Measurements from ENCODE around the gene HES4. TPM values are rescaled to one million over a fixed set of nuclear protein-coding genes. Genes with fewer than 3 reads are reported as not detected.

Gene HES4
- total and polyA plus RNA-seq, 10 of the 15 experiments (the other 5 are each of a cell fraction or from before 2014, with no cell fraction given), result 0.44 to 1.7 (median 0.85) TPM; not detected in 5

- H3K9ac ChIP-seq (ENCODE audit: control insufficient read depth, insufficient read depth, low read length), result no peak overlapping the region
- no peaks in the 10 kb centered on the region for H3K9me3 ChIP-seq (replicated peaks; ENCODE audit: control insufficient read depth, insufficient read depth, low read length)
- ChIA-PET SMC1A (ENCODE audit: uncharacterized antibody, unreplicated experiment) (no interaction called here), CTCF (no interaction called here), RAD21 (ENCODE audit: unreplicated experiment) (no interaction called here), POLR2A (interaction anchor here (0.6 kb wide), 3 partner anchors 29 to 877 kb away, joined by 3 to 5 read pairs (median 4); no protein-coding TSS in a partner anchor)
- no peak overlapping the region for H3K27ac ChIP-seq (ENCODE audit: control insufficient read depth, insufficient read depth)
- no peak overlapping the region for H2AFZ ChIP-seq (ENCODE audit: control insufficient read depth, low read depth, low read length)
- intact Hi-C loops (cut with micrococcal nuclease; ENCODE audit: unreplicated experiment), result no loop called here
- no peaks in the 10 kb centered on the region for H4K20me1 ChIP-seq (ENCODE audit: control insufficient read depth, insufficient read depth)
- BruUV-seq (replicated peaks), result no TSS peak
- no peaks in the 10 kb centered on the region for H3K27me3 ChIP-seq (replicated peaks in 1 of 2; ENCODE audit: control insufficient read depth in 2 of 2, insufficient read depth in 2 of 2, low read length in 1 of 2)
- peaks cover 48% of the 10 kb centered on the region for H3K4me1 ChIP-seq (ENCODE audit: control insufficient read depth, insufficient read depth, low read length)
- in situ Hi-C loops (cut with MboI), result no loop called here
- no peaks in the 10 kb centered on the region for H3K79me2 ChIP-seq (ENCODE audit: control insufficient read depth, insufficient read depth, low read length)
- ATAC-seq (no peak), DNase-seq (ENCODE audit: low read depth, low spot score) (no peak), FAIRE-seq (no peak)
- H3K36me3 ChIP-seq (ENCODE audit: control insufficient read depth in 2 of 2, insufficient read depth in 2 of 2, low read length in 1 of 2), result no peaks in the 10 kb centered on the region; a peak in 2 of 4 replicates
- 85% methylated on average over 19 of the region's 19 CpGs for WGBS (ENCODE audit: insufficient coverage, insufficient replicate concordance, low lambda C conversion rate, missing lambda C conversion rate)
- TF ChIP-seq BCLAF1 (IDR thresholded peaks at IDR 0.05), result no peak
- 0 out of 2 replicates have a peak, but pooled peaks have one; percentile 13 for TF ChIP-seq NR2F1 (conservative IDR thresholded peaks at IDR 0.05)
- no peak for TF ChIP-seq EP300 (IDR thresholded peaks at IDR 0.05; ENCODE audit: borderline replicate concordance in 1 of 2, control insufficient read depth in 1 of 2, low read depth in 2 of 2, low read length in 2 of 2)
- no peak for TF ChIP-seq NFXL1 (IDR thresholded peaks at IDR 0.05; ENCODE audit: borderline replicate concordance)
- TF ChIP-seq ZNF24 (IDR thresholded peaks at IDR 0.05), result no peak
- TF ChIP-seq YBX1 (IDR thresholded peaks at IDR 0.05), result no peak
- H3K4me2 ChIP-seq (ENCODE audit: control insufficient read depth, insufficient read depth), result no peak overlapping the region
- H3K4me3 ChIP-seq, result no peak overlapping the region
Observed at GRCh38 chr1:1035291-1035943, 35.5 kb upstream of the HES4 start.

All from GM12878 (cell line).